Astrocyte of the cerebellum (primary cell): Measurements from ENCODE around the gene CDC42BPB.
A peak's percentile ranks its signal among the peaks of the same experiment; 100 is the strongest.

Experiments
- DNase-seq: peaks from one replicate; pipeline ENCODE4 v3.0.0-alpha.2; 2011; ENCODE audit warnings: low read depth
- H3K4me3 ChIP-seq: 2 replicates; pipeline ENCODE4 v1.5.1; 2011; ENCODE audit warnings: mild to moderate bottlenecking, low read depth, low read length, moderate library complexity
- CTCF ChIP-seq: IDR thresholded peaks from 2 replicates; pipeline ENCODE4 v1.5.1; 2012; ENCODE audit warnings: low read length, low read depth, moderate library complexity, mild to moderate bottlenecking; ENCODE audit errors: missing control alignments
- in situ Hi-C: cut with HindIII; loops from 2 replicates; pipeline ENCODE4 v1.10.0; 2017; ENCODE audit warnings: low sequenced_read_pairs

Gene CDC42BPB

GRCh38 chr14:103041464-103041863, 15.9 kb downstream of the CDC42BPB start:
- H3K4me3 ChIP-seq, result no peak overlapping the region
- no peak for DNase-seq
- in situ Hi-C loops, result no loop called here
- no peak for TF ChIP-seq CTCF

GRCh38 chr14:103033681-103034096, 23.7 kb downstream of the CDC42BPB start:
- in situ Hi-C loops, result no loop called here
- no peak for TF ChIP-seq CTCF
- no peak overlapping the region for H3K4me3 ChIP-seq
- DNase-seq, result no peak

GRCh38 chr14:103031956-103032355, 25.4 kb downstream of the CDC42BPB start:
- no peak overlapping the region for H3K4me3 ChIP-seq
- no peak for DNase-seq
- in situ Hi-C loops, result no loop called here
- peak; percentile 7 for TF ChIP-seq CTCF

GRCh38 chr14:103031566-103031911, 25.8 kb downstream of the CDC42BPB start:
- DNase-seq, result no peak
- in situ Hi-C loops, result no loop called here
- no peak overlapping the region for H3K4me3 ChIP-seq
- TF ChIP-seq CTCF, result no peak

GRCh38 chr14:103030741-103031565, 26.4 kb downstream of the CDC42BPB start:
- no peak overlapping the region for H3K4me3 ChIP-seq
- in situ Hi-C loops, result no loop called here
- no peak for DNase-seq
- TF ChIP-seq CTCF, result no peak

- no peak for DNase-seq
- H3K4me3 ChIP-seq, result no peak overlapping the region
- TF ChIP-seq CTCF, result no peak
- in situ Hi-C loops, result no loop called here
Measured at GRCh38 chr14:103029936-103030335, 27.4 kb downstream of the CDC42BPB start.

GRCh38 chr14:103028772-103029171, 28.6 kb downstream of the CDC42BPB start:
- no peak overlapping the region for H3K4me3 ChIP-seq
- in situ Hi-C loops, result no loop called here
- no peak for DNase-seq
- TF ChIP-seq CTCF, result no peak
